C4-2B (cell line): ENCODE results near the gene CCDC40.
"Not testable (repeated sequence)": the region's sequence is repeated elsewhere in the genome, so short reads cannot be mapped to it uniquely, and the experiment has no call there.

Source experiments
- H3K27ac ChIP-seq: fragments of 450-650 bp; 2 replicates; pipeline ENCODE4 v1.5.1; 2017
- ZFX ChIP-seq: fragments of 450-650 bp; IDR thresholded peaks from 2 replicates; pipeline ENCODE4 v1.6.1; 2017
- TF ChIP-seq, protein P1 (sequence below): fragments of 450-650 bp; conservative IDR thresholded peaks from 2 replicates; pipeline ENCODE4 v1.5.1; 2017; ENCODE audit warnings: mild to moderate bottlenecking

Gene CCDC40

DNA sequence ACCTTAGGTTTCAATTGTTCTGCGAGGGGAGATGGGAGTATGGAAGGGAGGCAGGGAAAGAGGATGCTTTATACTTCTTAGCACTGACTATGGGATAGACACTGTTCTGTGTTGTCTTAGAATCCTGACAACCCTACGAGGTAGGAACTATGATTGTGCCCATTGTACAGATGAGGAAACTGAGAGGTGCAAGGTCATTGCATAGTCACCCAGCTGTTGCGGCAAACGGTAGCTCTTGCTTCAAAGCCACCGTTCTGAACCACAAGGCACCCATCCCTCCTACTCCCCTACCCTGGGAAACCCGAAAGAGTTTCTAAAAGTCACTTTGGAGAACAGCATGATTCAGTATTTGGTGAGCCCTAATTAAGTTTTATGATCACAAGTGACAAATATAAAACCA lies 7.5 kb downstream of the CCDC40 start:
- no peak for TF ChIP-seq ZFX
- TF ChIP-seq, protein P1, sequence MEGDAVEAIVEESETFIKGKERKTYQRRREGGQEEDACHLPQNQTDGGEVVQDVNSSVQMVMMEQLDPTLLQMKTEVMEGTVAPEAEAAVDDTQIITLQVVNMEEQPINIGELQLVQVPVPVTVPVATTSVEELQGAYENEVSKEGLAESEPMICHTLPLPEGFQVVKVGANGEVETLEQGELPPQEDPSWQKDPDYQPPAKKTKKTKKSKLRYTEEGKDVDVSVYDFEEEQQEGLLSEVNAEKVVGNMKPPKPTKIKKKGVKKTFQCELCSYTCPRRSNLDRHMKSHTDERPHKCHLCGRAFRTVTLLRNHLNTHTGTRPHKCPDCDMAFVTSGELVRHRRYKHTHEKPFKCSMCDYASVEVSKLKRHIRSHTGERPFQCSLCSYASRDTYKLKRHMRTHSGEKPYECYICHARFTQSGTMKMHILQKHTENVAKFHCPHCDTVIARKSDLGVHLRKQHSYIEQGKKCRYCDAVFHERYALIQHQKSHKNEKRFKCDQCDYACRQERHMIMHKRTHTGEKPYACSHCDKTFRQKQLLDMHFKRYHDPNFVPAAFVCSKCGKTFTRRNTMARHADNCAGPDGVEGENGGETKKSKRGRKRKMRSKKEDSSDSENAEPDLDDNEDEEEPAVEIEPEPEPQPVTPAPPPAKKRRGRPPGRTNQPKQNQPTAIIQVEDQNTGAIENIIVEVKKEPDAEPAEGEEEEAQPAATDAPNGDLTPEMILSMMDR, result no peak
- H3K27ac ChIP-seq, result no peak overlapping the region

DNA sequence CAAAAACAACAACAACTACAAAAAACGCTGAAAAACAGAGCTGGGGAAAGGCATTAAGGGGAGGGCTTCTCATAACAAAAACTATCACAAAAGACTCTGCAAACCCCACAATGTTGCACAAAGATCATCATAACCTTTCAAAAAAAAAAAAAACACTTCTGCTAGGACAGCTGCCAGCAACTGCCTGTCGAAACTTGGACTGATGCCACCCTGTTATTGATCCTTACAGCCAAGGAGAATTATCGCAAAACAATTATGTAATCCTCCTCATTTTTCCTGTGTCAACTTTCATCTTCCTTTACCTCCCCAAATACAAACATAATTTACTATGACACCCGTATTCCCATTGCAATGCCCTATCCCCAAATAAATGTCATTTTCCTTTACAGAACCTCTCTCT lies 9.3 kb downstream of the CCDC40 start:
- TF ChIP-seq, protein P1, result no peak
- no peak for TF ChIP-seq ZFX
- H3K27ac ChIP-seq, result no peak overlapping the region

DNA sequence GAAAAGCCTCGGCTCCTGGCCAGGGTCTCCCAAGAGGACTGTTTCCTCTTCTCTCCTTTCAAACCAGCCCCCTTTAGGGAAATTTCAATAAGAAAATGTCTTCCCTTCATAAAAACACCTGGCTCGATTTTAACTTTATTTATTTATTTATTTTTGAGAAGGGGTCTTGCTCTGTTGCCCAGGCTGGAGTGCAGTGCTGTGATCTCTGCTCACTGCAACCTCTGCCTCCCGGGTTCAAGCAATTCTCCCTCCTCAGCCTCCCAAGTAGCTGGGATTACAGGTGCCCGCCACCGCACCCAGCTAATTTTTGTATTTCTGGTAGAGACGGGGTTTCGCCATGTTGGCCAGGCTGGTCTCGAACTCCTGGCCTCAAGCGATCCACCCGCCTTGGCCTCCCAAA lies 10.3 kb downstream of the CCDC40 start:
- H3K27ac ChIP-seq, result not testable (repeated sequence)

DNA sequence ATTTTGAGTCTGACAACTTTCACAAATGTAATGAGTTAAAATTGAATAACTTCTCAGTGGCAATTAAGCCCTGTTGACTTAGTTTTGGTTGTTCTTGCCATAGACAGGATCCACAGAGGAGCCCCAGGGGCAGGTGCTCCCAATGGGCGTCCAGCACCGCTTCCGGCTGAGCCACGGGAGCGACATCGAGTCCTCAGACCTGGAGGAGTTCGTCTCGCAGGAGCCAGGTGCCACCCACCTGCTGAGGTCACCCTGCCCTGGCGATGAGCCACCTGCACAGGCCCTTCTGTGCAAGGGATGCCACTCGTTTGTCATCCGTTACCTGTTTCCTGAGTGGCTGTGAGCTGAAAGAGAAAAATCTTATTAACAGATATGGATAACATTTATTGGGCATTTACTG lies 10.7 kb downstream of the CCDC40 start:
- TF ChIP-seq, protein P1, result no peak
- TF ChIP-seq ZFX, result no peak
- no peak overlapping the region for H3K27ac ChIP-seq

- TF ChIP-seq, protein P1, result no peak
- no peak overlapping the region for H3K27ac ChIP-seq
Observed at GRCh38 chr17:80049986-80050385, 13.5 kb downstream of the CCDC40 start.

DNA sequence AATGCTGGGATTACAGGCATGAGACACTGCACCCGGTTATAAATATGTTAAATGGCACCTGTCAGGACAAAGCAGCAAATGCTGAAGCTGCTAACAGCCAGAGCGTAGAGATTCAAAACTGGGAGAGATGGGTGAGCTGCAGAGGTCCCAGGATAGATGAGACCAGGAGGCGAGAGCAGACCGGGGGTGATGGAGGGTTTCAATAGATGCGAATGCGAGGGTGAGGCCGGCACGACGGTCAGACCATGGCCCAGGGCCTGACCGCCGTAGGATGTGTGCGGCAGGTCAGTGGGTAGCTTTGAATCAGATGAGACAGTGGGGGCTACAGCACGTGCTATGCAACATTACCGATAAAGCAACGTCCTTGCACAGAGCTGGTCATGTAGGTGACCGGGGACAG lies 14.3 kb downstream of the CCDC40 start:
- TF ChIP-seq ZFX, result no peak
- TF ChIP-seq, protein P1, result no peak

GRCh38 chr17:80051681-80052080 lies 15.2 kb downstream of the CCDC40 start:
- TF ChIP-seq, protein P1, result no peak
- TF ChIP-seq ZFX, result no peak
- no peak overlapping the region for H3K27ac ChIP-seq

More for the DNA sequence above, 14.3 kb downstream of the CCDC40 start:
- no peak overlapping the region for H3K27ac ChIP-seq

DNA sequence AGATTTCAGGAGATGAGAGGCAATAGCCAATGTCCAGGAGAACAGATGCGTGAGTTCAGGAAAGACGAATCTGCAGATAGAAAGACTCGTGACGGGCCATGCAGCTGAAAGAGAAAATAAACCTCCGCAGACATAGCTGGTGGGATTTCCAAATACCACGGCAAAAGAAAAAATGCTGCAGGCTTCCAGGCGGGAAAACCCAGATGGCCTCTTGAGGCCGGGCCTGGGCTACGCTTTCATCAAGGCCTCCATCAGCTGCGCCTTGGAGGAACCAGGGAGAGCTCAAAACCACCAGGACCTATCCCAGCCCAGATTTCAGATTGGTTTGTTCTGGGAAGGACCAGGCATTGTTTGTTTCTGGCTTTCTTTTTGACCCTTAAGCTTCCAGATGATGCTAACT lies 16.7 kb downstream of the CCDC40 start:
- TF ChIP-seq, protein P1, result no peak
- TF ChIP-seq ZFX, result no peak

More for the DNA sequence above, 16.7 kb downstream of the CCDC40 start:
- no peak overlapping the region; the same call in 1 of the 2 replicates for H3K27ac ChIP-seq
